ENCODE measurements around the gene CPA5. TPM values are rescaled to one million over a fixed set of nuclear protein-coding genes. Genes with fewer than 3 reads are reported as not detected.

The CPA5 gene
- total RNA-seq, 1 experiment from 2014 or later: not detected

DNA sequence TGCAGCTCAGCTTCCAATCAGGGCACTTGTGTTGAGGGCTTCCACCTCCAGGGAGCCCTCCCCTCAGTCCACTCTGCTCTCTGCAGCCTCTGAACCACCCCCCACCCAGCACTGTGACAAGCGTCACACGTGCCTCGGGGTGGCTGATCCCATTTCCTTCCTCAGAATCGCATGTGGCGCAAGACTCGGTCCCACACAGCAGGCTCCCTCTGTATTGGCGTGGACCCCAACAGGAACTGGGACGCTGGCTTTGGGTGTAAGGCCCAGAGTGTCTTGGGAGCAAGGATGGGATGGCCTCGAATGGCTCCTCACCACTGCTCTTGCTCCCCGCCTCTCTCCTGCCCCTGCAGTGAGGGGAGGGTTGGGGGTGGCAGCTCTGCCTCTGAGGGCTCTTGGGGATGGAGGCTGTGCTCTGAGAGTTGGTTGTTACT, 39.8 kb downstream of the CPA5 start (continued):
- TF ChIP-seq, protein P1, sequence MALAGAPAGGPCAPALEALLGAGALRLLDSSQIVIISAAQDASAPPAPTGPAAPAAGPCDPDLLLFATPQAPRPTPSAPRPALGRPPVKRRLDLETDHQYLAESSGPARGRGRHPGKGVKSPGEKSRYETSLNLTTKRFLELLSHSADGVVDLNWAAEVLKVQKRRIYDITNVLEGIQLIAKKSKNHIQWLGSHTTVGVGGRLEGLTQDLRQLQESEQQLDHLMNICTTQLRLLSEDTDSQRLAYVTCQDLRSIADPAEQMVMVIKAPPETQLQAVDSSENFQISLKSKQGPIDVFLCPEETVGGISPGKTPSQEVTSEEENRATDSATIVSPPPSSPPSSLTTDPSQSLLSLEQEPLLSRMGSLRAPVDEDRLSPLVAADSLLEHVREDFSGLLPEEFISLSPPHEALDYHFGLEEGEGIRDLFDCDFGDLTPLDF (CRISPR knock-in tag; IDR thresholded peaks at IDR 0.05): no peak
- TF ChIP-seq NFATC4 (CRISPR knock-in tag; IDR thresholded peaks at IDR 0.05) (no peak), SMAD3 (CRISPR knock-in tag; IDR thresholded peaks at IDR 0.05; ENCODE audit: borderline replicate concordance) (no peak), ZNF232 (CRISPR knock-in tag; IDR thresholded peaks at IDR 0.05) (no peak), JAZF1 (CRISPR knock-in tag; IDR thresholded peaks at IDR 0.05) (no peak)
- TF ChIP-seq, protein P2, sequence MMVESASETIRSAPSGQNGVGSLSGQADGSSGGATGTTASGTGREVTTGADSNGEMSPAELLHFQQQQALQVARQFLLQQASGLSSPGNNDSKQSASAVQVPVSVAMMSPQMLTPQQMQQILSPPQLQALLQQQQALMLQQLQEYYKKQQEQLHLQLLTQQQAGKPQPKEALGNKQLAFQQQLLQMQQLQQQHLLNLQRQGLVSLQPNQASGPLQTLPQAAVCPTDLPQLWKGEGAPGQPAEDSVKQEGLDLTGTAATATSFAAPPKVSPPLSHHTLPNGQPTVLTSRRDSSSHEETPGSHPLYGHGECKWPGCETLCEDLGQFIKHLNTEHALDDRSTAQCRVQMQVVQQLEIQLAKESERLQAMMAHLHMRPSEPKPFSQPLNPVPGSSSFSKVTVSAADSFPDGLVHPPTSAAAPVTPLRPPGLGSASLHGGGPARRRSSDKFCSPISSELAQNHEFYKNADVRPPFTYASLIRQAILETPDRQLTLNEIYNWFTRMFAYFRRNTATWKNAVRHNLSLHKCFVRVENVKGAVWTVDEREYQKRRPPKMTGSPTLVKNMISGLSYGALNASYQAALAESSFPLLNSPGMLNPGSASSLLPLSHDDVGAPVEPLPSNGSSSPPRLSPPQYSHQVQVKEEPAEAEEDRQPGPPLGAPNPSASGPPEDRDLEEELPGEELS (CRISPR knock-in tag; IDR thresholded peaks at IDR 0.05): no peak
- TF ChIP-seq, protein P3, sequence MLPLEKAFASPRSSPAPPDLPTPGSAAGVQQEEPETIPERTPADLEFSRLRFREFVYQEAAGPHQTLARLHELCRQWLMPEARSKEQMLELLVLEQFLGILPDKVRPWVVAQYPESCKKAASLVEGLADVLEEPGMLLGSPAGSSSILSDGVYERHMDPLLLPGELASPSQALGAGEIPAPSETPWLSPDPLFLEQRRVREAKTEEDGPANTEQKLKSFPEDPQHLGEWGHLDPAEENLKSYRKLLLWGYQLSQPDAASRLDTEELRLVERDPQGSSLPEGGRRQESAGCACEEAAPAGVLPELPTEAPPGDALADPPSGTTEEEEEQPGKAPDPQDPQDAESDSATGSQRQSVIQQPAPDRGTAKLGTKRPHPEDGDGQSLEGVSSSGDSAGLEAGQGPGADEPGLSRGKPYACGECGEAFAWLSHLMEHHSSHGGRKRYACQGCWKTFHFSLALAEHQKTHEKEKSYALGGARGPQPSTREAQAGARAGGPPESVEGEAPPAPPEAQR (CRISPR knock-in tag; IDR thresholded peaks at IDR 0.05): no peak

DNA sequence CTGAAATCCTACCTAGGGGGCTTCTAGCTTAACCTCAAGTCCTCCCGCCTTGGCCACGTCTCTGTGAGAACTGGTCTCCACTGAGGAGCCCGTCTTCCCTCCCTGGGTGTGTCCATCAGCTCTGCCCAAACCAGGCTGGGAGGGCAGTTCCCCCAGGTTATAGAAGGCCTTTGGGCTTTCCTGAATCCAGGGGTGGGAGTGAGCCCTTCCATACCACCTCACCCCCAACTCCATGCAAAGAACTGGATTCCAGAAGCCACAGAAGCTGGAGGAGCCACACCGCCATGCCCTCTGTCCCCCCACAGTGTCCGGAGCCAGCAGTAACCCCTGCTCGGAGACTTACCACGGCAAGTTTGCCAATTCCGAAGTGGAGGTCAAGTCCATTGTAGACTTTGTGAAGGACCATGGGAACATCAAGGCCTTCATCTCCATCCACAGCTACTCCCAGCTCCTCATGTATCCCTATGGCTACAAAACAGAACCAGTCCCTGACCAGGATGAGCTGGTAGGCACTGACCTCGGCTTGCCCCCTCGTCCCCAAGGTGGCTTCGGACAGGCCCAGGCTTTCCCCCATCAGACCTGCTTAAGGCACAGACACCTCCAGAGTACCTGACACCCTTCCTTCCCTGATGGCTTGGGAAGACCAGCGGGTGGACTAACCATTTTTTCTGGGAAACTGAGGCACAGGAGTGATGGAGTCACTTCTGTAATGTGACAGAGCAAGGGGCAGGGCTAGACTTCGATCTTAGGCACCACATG, 40.4 kb downstream of the CPA5 start:
- ChIA-PET CTCF (no interaction called here), POLR2A (no interaction called here)
- peaks cover 8% of the 10 kb centered on the region for H3K27me3 Mint-ChIP-seq (ENCODE audit: low read depth)
- peaks cover 12% of the 10 kb centered on the region for H3K9me3 Mint-ChIP-seq
- H3K36me3 Mint-ChIP-seq: peaks cover 5% of the 10 kb centered on the region
- DNase-seq (ENCODE audit: low spot score) (no peak), ATAC-seq (no peak)
- no peak for TF ChIP-seq RORB (CRISPR knock-in tag; IDR thresholded peaks at IDR 0.05)
- peaks cover 6% of the 10 kb centered on the region for H3K4me1 Mint-ChIP-seq
- no peak overlapping the region for H3K4me3 Mint-ChIP-seq
- H3K27ac Mint-ChIP-seq: no peak overlapping the region

DNA sequence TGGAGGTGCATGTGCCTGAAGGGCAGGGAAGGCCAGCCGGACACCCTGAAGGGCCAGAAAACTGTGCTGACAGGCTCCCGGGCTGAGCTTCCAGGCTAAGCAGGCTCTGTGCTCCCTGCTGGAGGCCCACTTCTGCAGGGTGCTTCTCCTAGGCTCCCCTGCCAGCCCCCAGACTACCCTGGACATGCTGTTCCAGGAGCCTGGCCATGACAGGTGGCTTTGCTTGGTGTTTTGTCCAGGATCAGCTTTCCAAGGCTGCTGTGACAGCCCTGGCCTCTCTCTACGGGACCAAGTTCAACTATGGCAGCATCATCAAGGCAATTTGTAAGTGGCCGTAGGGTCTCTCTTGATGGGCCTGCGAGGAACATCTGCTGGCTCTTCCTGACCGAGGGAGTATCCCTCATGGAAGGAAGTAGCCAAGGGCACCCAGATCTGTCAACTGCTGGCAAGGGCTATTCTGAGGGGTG, 41.0 kb downstream of the CPA5 start:
- DNase-seq (ENCODE audit: low spot score) (no peak), ATAC-seq (no peak)
- Mint-ChIP-seq H3K36me3 (peaks cover 5% of the 10 kb centered on the region), H3K4me3 (no peak overlapping the region), H3K27me3 (ENCODE audit: low read depth) (peaks cover 6% of the 10 kb centered on the region), H3K9me3 (peaks cover 12% of the 10 kb centered on the region), H3K4me1 (peaks cover 3% of the 10 kb centered on the region), H3K27ac (no peak overlapping the region)
- POLR2A ChIA-PET: no interaction called here
- CTCF ChIA-PET: no interaction called here
- no peak for TF ChIP-seq TP53 (CRISPR knock-in tag; IDR thresholded peaks at IDR 0.05)
- TF ChIP-seq, protein P4, sequence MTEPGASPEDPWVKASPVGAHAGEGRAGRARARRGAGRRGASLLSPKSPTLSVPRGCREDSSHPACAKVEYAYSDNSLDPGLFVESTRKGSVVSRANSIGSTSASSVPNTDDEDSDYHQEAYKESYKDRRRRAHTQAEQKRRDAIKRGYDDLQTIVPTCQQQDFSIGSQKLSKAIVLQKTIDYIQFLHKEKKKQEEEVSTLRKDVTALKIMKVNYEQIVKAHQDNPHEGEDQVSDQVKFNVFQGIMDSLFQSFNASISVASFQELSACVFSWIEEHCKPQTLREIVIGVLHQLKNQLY (CRISPR knock-in tag; IDR thresholded peaks at IDR 0.05): no peak
- TF ChIP-seq ETV6 (CRISPR knock-in tag; IDR thresholded peaks at IDR 0.05): no peak
- TF ChIP-seq, protein P3 (CRISPR knock-in tag; IDR thresholded peaks at IDR 0.05): no peak
- no peak for TF ChIP-seq NR2C2 (CRISPR knock-in tag; IDR thresholded peaks at IDR 0.05)
- no peak for TF ChIP-seq ZNF396 (CRISPR knock-in tag; IDR thresholded peaks at IDR 0.05; ENCODE audit: borderline replicate concordance)
- TF ChIP-seq, protein P5, sequence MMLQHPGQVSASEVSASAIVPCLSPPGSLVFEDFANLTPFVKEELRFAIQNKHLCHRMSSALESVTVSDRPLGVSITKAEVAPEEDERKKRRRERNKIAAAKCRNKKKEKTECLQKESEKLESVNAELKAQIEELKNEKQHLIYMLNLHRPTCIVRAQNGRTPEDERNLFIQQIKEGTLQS (CRISPR knock-in tag; conservative IDR thresholded peaks at IDR 0.05): no peak
- TF ChIP-seq, protein P6, sequence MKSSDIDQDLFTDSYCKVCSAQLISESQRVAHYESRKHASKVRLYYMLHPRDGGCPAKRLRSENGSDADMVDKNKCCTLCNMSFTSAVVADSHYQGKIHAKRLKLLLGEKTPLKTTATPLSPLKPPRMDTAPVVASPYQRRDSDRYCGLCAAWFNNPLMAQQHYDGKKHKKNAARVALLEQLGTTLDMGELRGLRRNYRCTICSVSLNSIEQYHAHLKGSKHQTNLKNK (CRISPR knock-in tag; IDR thresholded peaks at IDR 0.05): no peak
- TF ChIP-seq EMX1 (CRISPR knock-in tag; IDR thresholded peaks at IDR 0.05): no peak
- TF ChIP-seq, protein P7, sequence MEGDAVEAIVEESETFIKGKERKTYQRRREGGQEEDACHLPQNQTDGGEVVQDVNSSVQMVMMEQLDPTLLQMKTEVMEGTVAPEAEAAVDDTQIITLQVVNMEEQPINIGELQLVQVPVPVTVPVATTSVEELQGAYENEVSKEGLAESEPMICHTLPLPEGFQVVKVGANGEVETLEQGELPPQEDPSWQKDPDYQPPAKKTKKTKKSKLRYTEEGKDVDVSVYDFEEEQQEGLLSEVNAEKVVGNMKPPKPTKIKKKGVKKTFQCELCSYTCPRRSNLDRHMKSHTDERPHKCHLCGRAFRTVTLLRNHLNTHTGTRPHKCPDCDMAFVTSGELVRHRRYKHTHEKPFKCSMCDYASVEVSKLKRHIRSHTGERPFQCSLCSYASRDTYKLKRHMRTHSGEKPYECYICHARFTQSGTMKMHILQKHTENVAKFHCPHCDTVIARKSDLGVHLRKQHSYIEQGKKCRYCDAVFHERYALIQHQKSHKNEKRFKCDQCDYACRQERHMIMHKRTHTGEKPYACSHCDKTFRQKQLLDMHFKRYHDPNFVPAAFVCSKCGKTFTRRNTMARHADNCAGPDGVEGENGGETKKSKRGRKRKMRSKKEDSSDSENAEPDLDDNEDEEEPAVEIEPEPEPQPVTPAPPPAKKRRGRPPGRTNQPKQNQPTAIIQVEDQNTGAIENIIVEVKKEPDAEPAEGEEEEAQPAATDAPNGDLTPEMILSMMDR (IDR thresholded peaks at IDR 0.05): no peak
- TF ChIP-seq, protein P8, sequence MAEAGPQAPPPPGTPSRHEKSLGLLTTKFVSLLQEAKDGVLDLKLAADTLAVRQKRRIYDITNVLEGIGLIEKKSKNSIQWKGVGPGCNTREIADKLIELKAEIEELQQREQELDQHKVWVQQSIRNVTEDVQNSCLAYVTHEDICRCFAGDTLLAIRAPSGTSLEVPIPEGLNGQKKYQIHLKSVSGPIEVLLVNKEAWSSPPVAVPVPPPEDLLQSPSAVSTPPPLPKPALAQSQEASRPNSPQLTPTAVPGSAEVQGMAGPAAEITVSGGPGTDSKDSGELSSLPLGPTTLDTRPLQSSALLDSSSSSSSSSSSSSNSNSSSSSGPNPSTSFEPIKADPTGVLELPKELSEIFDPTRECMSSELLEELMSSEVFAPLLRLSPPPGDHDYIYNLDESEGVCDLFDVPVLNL (CRISPR knock-in tag; IDR thresholded peaks at IDR 0.05; ENCODE audit: borderline replicate concordance, low read depth): no peak
- no peak for TF ChIP-seq FOXJ3 (CRISPR knock-in tag; IDR thresholded peaks at IDR 0.05; ENCODE audit: borderline replicate concordance)
- TF ChIP-seq TEAD1 (CRISPR knock-in tag; IDR thresholded peaks at IDR 0.05): no peak
- TF ChIP-seq OVOL2 (CRISPR knock-in tag; IDR thresholded peaks at IDR 0.05; ENCODE audit: borderline replicate concordance): no peak
- TF ChIP-seq MYBL2 (CRISPR knock-in tag; IDR thresholded peaks at IDR 0.05): no peak
- no peak for TF ChIP-seq GTF2I (CRISPR knock-in tag; conservative IDR thresholded peaks at IDR 0.05)
